ENCODE measurements around the gene SLIT1. TPM values are rescaled to one million over a fixed set of nuclear protein-coding genes. Genes with fewer than 3 reads are reported as not detected.

Gene SLIT1
- total RNA-seq, 1 donor from 2014 or later, result 0.51 TPM

DNA sequence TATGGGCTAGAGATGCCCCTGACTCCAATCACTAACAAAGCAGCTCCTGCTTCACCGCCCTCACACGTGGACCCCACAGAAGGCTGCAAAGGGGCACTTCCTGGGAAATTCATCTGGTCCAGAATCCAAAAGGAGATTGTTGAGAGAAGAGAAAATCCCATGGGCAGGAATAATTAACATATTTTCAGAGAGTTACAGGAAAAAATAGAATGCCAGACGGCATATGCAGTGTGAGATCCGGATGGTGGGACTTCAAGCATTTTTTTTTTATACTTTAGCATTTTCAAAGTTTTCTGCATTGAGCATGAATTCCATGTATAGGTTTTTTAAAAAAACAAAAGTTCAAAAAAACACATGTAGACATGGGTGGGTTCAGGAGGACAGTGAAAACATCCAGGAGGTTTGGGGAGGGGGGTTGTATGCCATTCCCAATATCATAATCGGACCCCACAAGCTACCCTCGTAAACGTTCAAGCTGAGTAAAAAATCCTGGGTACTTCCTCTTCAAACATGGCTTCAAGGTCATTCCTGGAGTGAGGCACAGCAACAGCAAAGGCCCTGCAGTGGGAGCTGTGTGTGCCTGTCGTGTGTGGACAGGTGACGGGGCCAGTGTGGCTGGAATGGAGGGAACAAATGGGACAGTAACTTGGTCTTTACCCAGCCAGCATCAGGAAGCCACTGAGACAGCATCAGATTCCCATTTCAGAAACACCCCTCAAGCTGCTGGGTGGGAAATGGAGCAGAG, 128.1 kb downstream of the SLIT1 start:
- Mint-ChIP-seq H3K4me3 (no peak overlapping the region), H3K9me3 (no peaks in the 10 kb centered on the region), H3K4me1 (peaks cover 3% of the 10 kb centered on the region), H3K27ac (no peak overlapping the region), H3K36me3 (ENCODE audit: low read depth) (no peaks in the 10 kb centered on the region), H3K27me3 (peaks cover 13% of the 10 kb centered on the region)
- DNase-seq, result no peak
- intact Hi-C loops (cut with micrococcal nuclease), result no loop called here
- ChIA-PET CTCF (no interaction called here), POLR2A (no interaction called here)
- no peak for ATAC-seq (ENCODE audit: low read depth)
- TF ChIP-seq CTCF (IDR thresholded peaks at IDR 0.05), result no peak

GRCh38 chr10:97056003-97056630, 129.6 kb downstream of the SLIT1 start:
- intact Hi-C loops (cut with micrococcal nuclease), result no loop called here
- no peak for ATAC-seq (ENCODE audit: low read depth)
- CTCF ChIA-PET, result interaction anchor here (0.8 to 1.5 kb wide), 2 partner anchors 17 to 154 kb away, joined by 3 read pairs; no protein-coding TSS in a partner anchor
- Mint-ChIP-seq H3K4me3 (no peak overlapping the region), H3K27me3 (peaks cover 13% of the 10 kb centered on the region), H3K9me3 (no peaks in the 10 kb centered on the region), H3K4me1 (peaks cover 3% of the 10 kb centered on the region), H3K27ac (no peak overlapping the region), H3K36me3 (ENCODE audit: low read depth) (no peaks in the 10 kb centered on the region)
- POLR2A ChIA-PET, result no interaction called here
- no peak for TF ChIP-seq CTCF (IDR thresholded peaks at IDR 0.05)
- DNase-seq, result no peak

DNA sequence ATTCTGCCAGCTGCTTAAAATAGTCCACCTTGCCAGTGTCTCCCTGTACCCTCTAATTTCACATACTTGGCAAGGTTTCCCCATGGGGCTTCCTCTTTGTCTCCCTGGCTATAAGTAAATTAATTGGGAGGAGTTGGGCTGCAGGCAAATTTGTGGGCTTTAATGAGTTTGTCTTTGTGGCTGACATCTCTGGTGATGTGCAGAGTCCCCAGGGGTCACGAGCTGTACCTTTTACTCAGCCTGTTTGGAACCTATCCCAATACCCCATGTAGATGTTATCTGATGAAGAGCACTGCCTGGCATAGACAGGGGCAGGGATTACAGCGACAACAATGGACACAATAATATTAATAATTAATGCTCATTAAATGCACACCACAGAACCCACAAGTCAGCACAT, 132.5 kb downstream of the SLIT1 start:
- no peak for DNase-seq
- ChIA-PET CTCF (interaction anchor here (1.4 kb wide), 1 partner anchor 16 kb away, joined by 5 read pairs; no protein-coding TSS in a partner anchor), POLR2A (no interaction called here)
- intact Hi-C loops (cut with micrococcal nuclease), result no loop called here
- no peak overlapping the region for H3K4me3 Mint-ChIP-seq
- H3K4me1 Mint-ChIP-seq, result peaks cover 11% of the 10 kb centered on the region
- TF ChIP-seq CTCF (IDR thresholded peaks at IDR 0.05), result no peak
- peaks cover 14% of the 10 kb centered on the region for H3K27me3 Mint-ChIP-seq
- no peak for ATAC-seq (ENCODE audit: low read depth)
- H3K9me3 Mint-ChIP-seq, result peaks cover 3% of the 10 kb centered on the region
- no peaks in the 10 kb centered on the region for H3K36me3 Mint-ChIP-seq (ENCODE audit: low read depth)
- no peak overlapping the region for H3K27ac Mint-ChIP-seq

DNA sequence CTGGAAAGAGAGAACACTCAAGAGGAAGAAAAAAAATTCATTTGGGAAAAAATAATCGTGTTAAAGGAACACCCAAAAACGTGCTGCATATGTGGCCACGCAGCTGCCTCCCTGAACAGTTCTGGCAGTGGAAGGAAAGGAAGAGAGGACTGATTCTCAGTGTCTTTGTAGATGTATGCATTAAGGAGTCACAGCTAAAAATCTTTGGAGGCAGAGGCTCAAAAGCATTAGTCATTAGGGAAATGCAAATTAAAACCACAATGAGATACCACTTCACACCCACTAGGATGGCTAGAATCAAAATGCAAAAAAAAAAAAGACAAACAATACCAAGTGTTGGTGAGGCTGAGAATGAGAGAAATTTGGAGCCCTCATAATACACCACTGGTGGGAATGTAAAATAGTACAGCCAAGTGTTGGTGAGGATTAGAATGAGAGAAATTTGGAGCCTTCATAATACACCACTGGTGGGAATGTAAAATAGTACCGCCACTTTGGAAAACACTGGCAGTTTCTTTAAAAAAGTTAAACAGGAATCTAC, 134.7 kb downstream of the SLIT1 start:
- ChIA-PET CTCF (interaction anchor here (1.5 kb wide), 1 partner anchor 14 kb away, joined by 7 read pairs; no protein-coding TSS in a partner anchor), POLR2A (interaction anchor here (0.5 kb wide), 1 partner anchor 346 kb away, joined by 3 read pairs; no protein-coding TSS in a partner anchor)
- Mint-ChIP-seq H3K27me3 (peaks cover 14% of the 10 kb centered on the region), H3K9me3 (peaks cover 3% of the 10 kb centered on the region), H3K27ac (no peak overlapping the region), H3K4me3 (no peak overlapping the region), H3K4me1 (peaks cover 11% of the 10 kb centered on the region), H3K36me3 (ENCODE audit: low read depth) (no peaks in the 10 kb centered on the region)
- TF ChIP-seq CTCF (IDR thresholded peaks at IDR 0.05), result no peak
- ATAC-seq (ENCODE audit: low read depth) (no peak), DNase-seq (no peak)
- intact Hi-C loops (cut with micrococcal nuclease), result no loop called here

DNA sequence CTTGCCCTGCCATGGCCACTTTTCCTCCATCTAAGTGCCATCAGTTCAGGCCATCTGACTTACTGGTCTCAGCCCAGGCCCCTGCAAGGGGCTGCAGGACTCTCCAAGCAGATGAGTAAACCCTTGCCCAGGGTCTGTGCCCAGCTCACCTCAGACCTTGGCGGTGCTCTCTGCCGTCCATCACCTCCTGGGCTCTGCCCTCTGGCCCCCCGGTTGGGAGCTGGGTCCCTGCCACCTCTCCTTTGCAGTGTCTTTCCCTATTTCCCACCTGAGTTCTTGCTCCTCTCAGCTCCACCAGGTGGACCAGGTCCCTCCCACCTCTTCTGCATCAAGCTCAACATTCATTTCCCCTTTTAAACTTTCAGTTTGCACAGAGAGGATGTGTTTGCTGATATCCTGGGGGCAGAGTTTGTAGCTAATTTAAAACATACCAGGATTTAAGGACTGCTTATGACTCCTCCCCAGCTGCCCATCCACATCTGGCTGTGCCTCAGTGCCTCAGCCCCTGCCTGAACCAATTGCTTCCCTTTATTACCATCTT, 135.5 kb downstream of the SLIT1 start:
- DNase-seq (no peak), ATAC-seq (ENCODE audit: low read depth) (no peak)
- Mint-ChIP-seq H3K4me1 (peaks cover 11% of the 10 kb centered on the region), H3K27ac (no peak overlapping the region), H3K4me3 (no peak overlapping the region), H3K9me3 (peaks cover 3% of the 10 kb centered on the region), H3K36me3 (ENCODE audit: low read depth) (no peaks in the 10 kb centered on the region), H3K27me3 (peaks cover 14% of the 10 kb centered on the region)
- CTCF ChIA-PET, result interaction anchor here (1.5 kb wide), 1 partner anchor 13 kb away, joined by 7 read pairs; no protein-coding TSS in a partner anchor
- no peak for TF ChIP-seq CTCF (IDR thresholded peaks at IDR 0.05)
- POLR2A ChIA-PET, result no interaction called here
- intact Hi-C loops (cut with micrococcal nuclease), result no loop called here

All from activated B cell treated with CpG ODN at 0.5 μM for 24 hours (primary cell).